A549 (cell line): ENCODE measurements around the gene CCDC97. TPM values are rescaled to one million over a fixed set of nuclear protein-coding genes. Genes with fewer than 3 reads are reported as not detected.
"Not testable (repeated sequence)": the region's sequence is repeated elsewhere in the genome, so short reads cannot be mapped to it uniquely, and the experiment has no call there.

ENCODE experiments used
- ATAC-seq, 2 experiments: fragments of 200-7000 bp in 1 of 2; fragments of >200 bp in 1 of 2; cut with Nextera tagmentation in 1 of 2; cut with Tn5 transposase in 1 of 2; 3 replicates each; pipeline versions ENCODE4 v1.8.0 to v1.9.1; 2018 to 2020; ENCODE audit warnings: mild to moderate bottlenecking in 1 of 2, moderate library complexity in 1 of 2
- CTCF ChIA-PET: fragments of 300-600 bp; sonication (Branson Sonifier 250); formaldehyde crosslinking; extraction: SDS; loops from one replicate; lab custom pipeline; 2021; ENCODE audit warnings: antibody characterized with exemption, inconsistent platforms; lab: Yijun Ruan, JAX
- POLR2A ChIA-PET: fragments of 350-600 bp; formaldehyde crosslinking; extraction: SDS; loops from one replicate; lab custom pipeline; 2021; ENCODE audit warnings: antibody characterized with exemption, inconsistent platforms; lab: Yijun Ruan, JAX
- DNase-seq, 2 experiments: peaks; one replicate each; pipeline versions ENCODE4 v3.0.0 to v3.0.0-alpha.2; 2011 to 2016; ENCODE audit warnings: low read depth in 1 of 2, low spot score in 1 of 2
- FAIRE-seq: peaks from 2 replicates; lab custom pipeline; 2011; peaks lifted over from hg19 to GRCh38; lab: Jason Lieb, UNC
- H3K27ac ChIP-seq, 2 experiments: fragments of >200 bp; sonication (Bioruptor Twin); formaldehyde crosslinking; 3 replicates each; pipeline ENCODE4 v1.5.1; 2016 to 2017
- H3K4me1 ChIP-seq: fragments of >200 bp; sonication (Bioruptor Twin); formaldehyde crosslinking; 3 replicates; pipeline ENCODE4 v1.6.1; 2016
- H3K4me2 ChIP-seq: fragments of >200 bp; sonication (Bioruptor Twin); formaldehyde crosslinking; 3 replicates; pipeline ENCODE4 v1.6.1; 2016
- H3K4me3 ChIP-seq: fragments of >200 bp; sonication (Bioruptor Twin); formaldehyde crosslinking; 3 replicates; pipeline ENCODE4 v1.5.1; 2016
- H3K9me3 ChIP-seq: fragments of >200 bp; sonication (Bioruptor Twin); formaldehyde crosslinking; 3 replicates; pipeline ENCODE4 v1.6.1; 2016
- ATOH8 ChIP-seq: fragments of 250-450 bp; sonication (Bioruptor Pico); IDR thresholded peaks from 2 replicates; pipeline ENCODE4 v1.5.0; 2020; ENCODE audit warnings: low read depth, mild to moderate bottlenecking, moderate library complexity
- EP300 ChIP-seq, 2 experiments: fragments of >200 bp; sonication (Bioruptor Twin); formaldehyde crosslinking; IDR thresholded peaks; 2 replicates in 1 of 2; 3 replicates in 1 of 2; pipeline ENCODE4 v1.6.1; 2016 to 2017
- FOSB ChIP-seq: fragments of 250-450 bp; sonication (Bioruptor Pico); IDR thresholded peaks from 2 replicates; pipeline ENCODE4 v1.5.0; 2020; ENCODE audit warnings: mild to moderate bottlenecking, moderate library complexity
- HOXA7 ChIP-seq: fragments of 250-450 bp; sonication (Bioruptor Pico); IDR thresholded peaks from 2 replicates; pipeline ENCODE4 v1.5.0; 2020; ENCODE audit warnings: mild to moderate bottlenecking, moderate library complexity
- HOXB13 ChIP-seq: fragments of 250-450 bp; sonication (Bioruptor Pico); IDR thresholded peaks from 2 replicates; pipeline ENCODE4 v1.5.0; 2020; ENCODE audit warnings: low read depth, mild to moderate bottlenecking, moderate library complexity
- JUN ChIP-seq, 2 experiments: fragments of >200 bp; sonication (Bioruptor Twin); formaldehyde crosslinking; IDR thresholded peaks; 2 replicates in 1 of 2; 3 replicates in 1 of 2; pipeline ENCODE4 v1.6.1; 2016 to 2017
- KDM5A ChIP-seq: fragments of 200-600 bp; sonication (generic); IDR thresholded peaks from 2 replicates; pipeline ENCODE4 v1.6.1; 2016; ENCODE audit warnings: antibody characterized with exemption, mild to moderate bottlenecking
- NPAS2 ChIP-seq: fragments of 250-450 bp; sonication (Bioruptor Pico); IDR thresholded peaks from 2 replicates; pipeline ENCODE4 v1.8.0; 2022; ENCODE audit warnings: mild to moderate bottlenecking, moderate library complexity, borderline replicate concordance
- NR3C1 ChIP-seq: fragments of >200 bp; sonication (Bioruptor Twin); formaldehyde crosslinking; IDR thresholded peaks from 3 replicates; pipeline ENCODE4 v1.6.1; 2017
- RAD21 ChIP-seq, 2 experiments: fragments of >200 bp in 1 of 2; sonication (Bioruptor Twin) in 1 of 2; formaldehyde crosslinking in 1 of 2; IDR thresholded peaks in 1 of 2; conservative IDR thresholded peaks in 1 of 2; 2 replicates in 1 of 2; 3 replicates in 1 of 2; pipeline ENCODE4 v1.6.1; 2012 to 2018; ENCODE audit warnings: inconsistent platforms in 1 of 2
- TP53 ChIP-seq: fragments of 250-450 bp; sonication (Bioruptor Pico); IDR thresholded peaks from 2 replicates; pipeline ENCODE4 v1.5.0; 2021; ENCODE audit warnings: mild to moderate bottlenecking, moderate library complexity
- ZFP36 ChIP-seq: fragments of 450-650 bp; IDR thresholded peaks from 2 replicates; pipeline ENCODE4 v1.6.1; 2014; ENCODE audit warnings: borderline replicate concordance; ENCODE audit not compliant: partially characterized antibody
- WGBS: methylation state at CpG from one replicate; pipeline ENCODE4 v1.1.6; 2017; ENCODE audit errors: missing lambda C conversion rate; 5-methylcytosine and 5-hydroxymethylcytosine counted together
- polyA plus RNA-seq, 4 experiments: library from polyadenylated mRNA; depleted of rRNA in 3 of 4; stranded (reverse); fragments of >200 nt; fragmentation: RNase III in 1 of 4; extraction: RNeasy Plus Mini Kit Qiagen cat#74134 plus additional on column Dnase treatment in 1 of 4; gene quantifications; 2 replicates in 3 of 4; 3 replicates in 1 of 4; pipeline ENCODE4 v1.2.3, GENCODE V29; 2011 to 2017

Gene CCDC97
- polyA plus RNA-seq, 2 of the 4 experiments (the other 2 are of a cell fraction): 18.7 to 26.8 TPM

- ChIA-PET POLR2A (interaction anchor here (0.7 to 1.5 kb wide), 2 partner anchors 12 to 22 kb away, joined by 3 to 4 read pairs; partner anchors contain the start of genes B9D2 and TGFB1), CTCF (interaction anchor here (0.6 to 23.9 kb wide), 7 partner anchors 8 to 204 kb away, joined by 3 to 295 read pairs (median 10); partner anchors contain the start of gene TGFB1)
- H3K4me1 ChIP-seq: peaks cover 9% of the 10 kb centered on the region
- ATAC-seq (peak; percentile 12 to 27; a peak in 3 of 6 replicates), DNase-seq (no peak), FAIRE-seq (no peak)
- no peak for TF ChIP-seq NR3C1
- peak in 1 of 2 experiments; percentile 8; a peak in 1 of 5 replicates for TF ChIP-seq RAD21 (conservative IDR thresholded peaks at IDR 0.05 in 1 of 2, IDR thresholded peaks at IDR 0.05 in 1 of 2)
- TF ChIP-seq EP300 (IDR thresholded peaks at IDR 0.05): no peak
- no peak for TF ChIP-seq HOXA7
- no peak for TF ChIP-seq ATOH8
- no peak for TF ChIP-seq FOSB
- no peak overlapping the region for H3K4me3 ChIP-seq
- WGBS: 93% methylated on average over 17 of the region's 20 CpGs
- H3K4me2 ChIP-seq: no peak overlapping the region
- H3K27ac ChIP-seq: no peak overlapping the region
- no peaks in the 10 kb centered on the region for H3K9me3 ChIP-seq
Measured at GRCh38 chr19:41341669-41342490, 31.9 kb downstream of the CCDC97 start.

DNA sequence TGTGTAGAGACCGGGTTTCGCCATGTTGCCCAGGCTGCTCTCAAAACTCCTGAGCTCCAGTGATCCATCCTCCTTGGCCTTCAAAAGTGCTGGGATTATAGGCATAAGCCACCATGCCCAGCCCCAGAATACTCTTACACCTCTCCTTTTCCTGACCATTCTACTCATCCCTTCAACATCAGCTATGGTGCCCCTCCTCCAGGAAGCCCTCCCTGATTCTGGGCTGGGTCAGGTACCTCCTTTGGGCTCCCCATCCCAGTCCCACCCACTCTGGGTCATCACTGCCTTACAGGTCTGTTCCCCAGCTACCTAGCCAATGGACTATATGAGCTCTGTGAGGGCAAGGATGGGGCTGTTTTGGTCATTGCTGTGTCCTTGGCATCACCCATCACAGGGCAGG, 34.2 kb downstream of the CCDC97 start:
- Histone ChIP-seq H3K4me2 (no peak overlapping the region), H3K4me3 (no peak overlapping the region), H3K27ac (no peak overlapping the region), H3K4me1 (peaks cover 9% of the 10 kb centered on the region), H3K9me3 (no peaks in the 10 kb centered on the region)
- WGBS: 94% methylated on average over 2 of the region's 2 CpGs
- ATAC-seq (no peak), FAIRE-seq (no peak), DNase-seq (no peak)
- ChIA-PET POLR2A (no interaction called here), CTCF (interaction anchor here (0.8 to 23.9 kb wide), 7 partner anchors 8 to 226 kb away, joined by 3 to 295 read pairs (median 7); no protein-coding TSS in a partner anchor)
- no peak for TF ChIP-seq TP53 (CRISPR knock-in tag)
- TF ChIP-seq JUN (IDR thresholded peaks at IDR 0.05): no peak
- TF ChIP-seq ZFP36: peak; percentile 81

- WGBS: 92% methylated on average over 9 of the region's 9 CpGs
- CTCF ChIA-PET: interaction anchor here (0.6 to 23.9 kb wide), 15 partner anchors 10 to 352 kb away, joined by 3 to 295 read pairs (median 3); partner anchors contain the start of gene DMAC2
- H3K27ac ChIP-seq, H3K4me2 ChIP-seq, FAIRE-seq, DNase-seq, H3K4me3 ChIP-seq, ATAC-seq, POLR2A ChIA-PET, H3K9me3 ChIP-seq: not testable (repeated sequence)
- H3K4me1 ChIP-seq: peaks cover 10% of the 10 kb centered on the region
Measured at GRCh38 chr19:41346916-41347315, 36.9 kb downstream of the CCDC97 start.

- DNase-seq (no peak), FAIRE-seq (no peak), ATAC-seq (no peak)
- Histone ChIP-seq H3K4me1 (peaks cover 15% of the 10 kb centered on the region), H3K4me2 (peak overlapping the region; percentile 90), H3K27ac (peak overlapping the region; percentile 90 to 92), H3K9me3 (no peaks in the 10 kb centered on the region), H3K4me3 (peak overlapping the region; percentile 72)
- WGBS: 74% methylated on average over 22 of the region's 22 CpGs
- ChIA-PET CTCF (interaction anchor here (0.6 to 9.4 kb wide), 21 partner anchors 14 to 576 kb away, joined by 3 to 197 read pairs (median 14); partner anchors contain the start of genes B9D2, CCDC97, HNRNPUL1 and MIA), POLR2A (interaction anchor here (0.5 to 5.6 kb wide), 6 partner anchors 13 to 190 kb away, joined by 3 to 96 read pairs (median 4); partner anchors contain the start of genes B9D2, DMAC2 and HNRNPUL1)
- TF ChIP-seq HOXB13 (0 out of 2 replicates have a peak, but pooled peaks have one; percentile 0), NPAS2 (peak; percentile 32; the same call in 1 of the 2 replicates), KDM5A (no peak)
Measured at GRCh38 chr19:41350735-41351338, 40.9 kb downstream of the CCDC97 start.
